ENCODE data around the gene MS4A18.

MS4A18 gene

DNA sequence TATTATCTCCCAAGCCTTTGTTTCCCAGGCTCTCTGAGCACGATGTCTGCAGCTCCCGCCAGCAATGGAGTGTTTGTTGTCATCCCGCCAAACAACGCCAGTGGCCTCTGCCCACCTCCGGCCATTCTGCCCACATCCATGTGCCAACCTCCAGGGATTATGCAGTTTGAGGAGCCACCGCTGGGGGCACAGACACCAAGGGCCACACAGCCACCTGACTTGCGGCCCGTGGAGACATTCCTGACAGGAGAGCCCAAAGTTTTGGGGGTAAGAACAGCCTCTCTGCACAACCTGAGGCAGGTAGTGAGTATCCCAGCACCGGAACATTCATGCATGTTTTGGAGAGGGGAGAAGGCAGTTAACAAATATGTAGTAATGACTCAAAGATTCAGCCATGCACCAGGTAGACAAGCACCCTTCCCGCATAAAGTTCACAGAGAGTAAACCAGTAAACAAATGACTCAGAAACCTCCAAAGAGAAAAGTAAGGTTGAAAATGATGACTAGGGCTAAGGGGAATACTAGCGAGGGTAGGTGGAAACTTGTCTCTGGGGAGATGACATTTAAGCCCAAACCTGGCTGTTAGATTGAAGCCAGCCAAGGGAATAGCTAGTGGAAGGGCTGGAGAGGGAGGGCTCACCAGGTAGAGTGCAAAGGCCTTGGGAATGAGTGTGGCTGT, 39.3 kb downstream of the MS4A18 start:
- no peak for DNase-seq (ENCODE audit: low read depth, low spot score)
- no peak overlapping the region for H3K27ac ChIP-seq

DNA sequence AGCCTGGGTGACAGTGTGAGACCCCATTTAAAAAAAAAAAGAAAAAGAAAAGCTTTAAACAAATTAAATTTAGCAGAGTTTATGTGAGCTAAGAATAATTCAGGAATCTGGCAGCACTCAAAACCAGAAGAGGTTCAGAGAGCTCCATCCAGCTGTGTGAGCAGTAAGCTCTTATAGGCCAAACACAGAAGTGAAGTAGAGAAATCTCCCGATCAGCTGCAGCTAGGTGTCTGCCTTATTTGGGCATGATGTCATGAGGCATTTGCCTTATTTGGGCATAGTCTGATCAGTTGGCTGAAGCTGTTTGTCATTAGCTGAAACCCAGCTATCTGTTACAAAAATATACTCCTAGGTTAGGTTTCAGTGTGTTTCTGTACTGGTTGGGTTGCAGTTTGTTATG, 40.4 kb downstream of the MS4A18 start:
- DNase-seq (ENCODE audit: low read depth, low spot score), result no peak
- no peak overlapping the region for H3K27ac ChIP-seq

DNA sequence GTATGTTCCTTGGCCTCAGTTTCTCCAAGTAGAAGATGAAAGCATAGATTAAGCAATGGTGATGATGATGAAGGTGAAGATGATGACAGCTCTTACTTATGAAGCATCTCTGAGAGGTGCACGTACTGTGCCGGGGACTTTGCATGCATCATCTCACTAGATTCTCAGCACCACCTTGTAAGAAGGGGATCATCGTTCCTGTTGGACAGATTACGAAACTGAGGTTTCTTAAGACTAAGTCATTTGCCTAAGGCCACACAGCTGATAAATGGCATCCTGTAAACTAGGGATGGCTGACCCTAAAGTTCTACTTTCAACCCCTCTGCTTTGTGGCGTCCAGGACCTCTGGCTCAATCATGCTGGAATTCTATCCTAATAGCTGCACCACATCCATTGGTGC, 40.8 kb downstream of the MS4A18 start:
- no peak overlapping the region for H3K27ac ChIP-seq
- DNase-seq (ENCODE audit: low read depth, low spot score), result no peak

DNA sequence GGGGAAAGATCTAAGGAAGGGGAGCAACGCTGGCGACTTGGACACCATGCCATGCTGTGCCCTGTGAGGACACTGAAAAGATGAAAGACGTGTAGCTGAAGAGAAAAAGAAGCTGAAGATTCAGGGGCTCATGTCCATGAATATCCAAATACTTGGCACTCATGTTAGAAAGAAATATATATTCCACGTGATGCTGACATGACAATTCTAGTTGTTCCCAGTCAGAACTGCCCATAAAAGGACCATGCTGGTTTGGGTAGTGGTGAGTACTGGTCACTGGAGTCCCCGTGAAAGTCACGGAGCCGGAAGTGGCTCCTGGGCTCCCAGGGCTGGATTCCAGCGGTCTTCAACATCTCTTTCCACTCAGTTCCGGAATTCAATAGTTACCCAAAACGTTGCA, 42.0 kb downstream of the MS4A18 start:
- DNase-seq (ENCODE audit: low read depth, low spot score), result no peak

GRCh38 chr11:60767388-60767811, 42.9 kb downstream of the MS4A18 start:
- no peak overlapping the region for H3K27ac ChIP-seq
- DNase-seq (ENCODE audit: low read depth, low spot score), result no peak

More for the DNA sequence above, 42.0 kb downstream of the MS4A18 start:
- H3K27ac ChIP-seq, result no peak overlapping the region

DNA sequence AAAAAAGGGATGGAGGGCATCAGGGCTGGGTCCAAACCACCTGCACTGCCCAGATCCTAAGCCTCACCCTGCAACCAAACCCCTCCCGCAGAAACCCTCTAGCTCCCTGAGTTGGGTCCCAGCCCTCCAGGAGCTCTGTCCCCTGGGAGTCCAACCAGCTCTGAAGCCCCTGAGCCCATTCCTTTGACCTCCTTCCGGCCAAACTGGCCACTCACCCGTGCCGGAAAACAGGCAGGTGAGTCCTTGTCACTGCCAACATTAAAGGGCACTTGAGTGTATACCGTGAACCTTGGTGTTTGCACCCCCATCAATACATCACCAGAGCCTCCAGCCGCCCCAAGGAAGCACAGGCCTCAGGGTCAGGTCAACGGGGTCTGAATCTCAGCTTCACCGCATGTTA, 43.7 kb downstream of the MS4A18 start:
- no peak for DNase-seq (ENCODE audit: low read depth, low spot score)
- H3K27ac ChIP-seq, result no peak overlapping the region

GRCh38 chr11:60769273-60769672, 44.8 kb downstream of the MS4A18 start:
- H3K27ac ChIP-seq, result no peak overlapping the region
- peak; percentile 27 for DNase-seq (ENCODE audit: low read depth, low spot score)

GRCh38 chr11:60769811-60770210, 45.3 kb downstream of the MS4A18 start:
- no peak overlapping the region for H3K27ac ChIP-seq
- no peak for DNase-seq (ENCODE audit: low read depth, low spot score)

GRCh38 chr11:60771146-60771545, 46.6 kb downstream of the MS4A18 start:
- no peak for DNase-seq (ENCODE audit: low read depth, low spot score)
- no peak overlapping the region for H3K27ac ChIP-seq

DNA sequence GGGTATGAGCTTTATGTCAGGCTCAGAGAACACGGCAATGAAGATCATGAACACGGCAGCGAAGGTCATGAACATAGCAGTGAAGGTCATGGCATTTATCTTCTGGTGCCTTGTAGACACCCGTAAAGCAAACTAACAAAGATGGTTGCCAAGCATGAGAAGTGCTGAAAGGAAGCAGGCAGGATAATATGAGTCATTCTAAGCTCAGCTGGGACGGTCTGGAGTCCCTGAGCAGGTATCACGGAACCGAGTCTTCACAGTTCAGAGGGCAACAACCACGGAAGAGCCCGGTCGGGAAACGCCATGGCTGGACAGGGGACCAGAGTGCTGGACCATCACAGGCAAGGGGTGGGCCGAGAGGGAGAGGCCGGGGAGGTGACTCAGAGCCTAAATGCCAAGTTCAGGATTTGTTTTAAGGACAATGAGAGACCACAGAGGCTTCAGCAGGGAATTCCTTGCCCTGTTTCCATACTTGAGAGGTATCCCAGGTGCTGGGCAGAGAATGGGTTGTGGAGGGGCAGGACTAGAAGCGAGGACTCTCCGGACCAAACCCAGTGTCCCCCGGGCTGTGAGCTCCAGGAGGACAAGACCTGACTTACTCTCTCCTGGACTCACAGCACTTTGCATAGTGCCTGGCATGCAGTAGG, 47.5 kb downstream of the MS4A18 start:
- no peak overlapping the region for H3K27ac ChIP-seq
- DNase-seq (ENCODE audit: low read depth, low spot score), result no peak

GRCh38 chr11:60772666-60773065, 48.1 kb downstream of the MS4A18 start:
- no peak overlapping the region for H3K27ac ChIP-seq
- DNase-seq (ENCODE audit: low read depth, low spot score), result no peak

DNA sequence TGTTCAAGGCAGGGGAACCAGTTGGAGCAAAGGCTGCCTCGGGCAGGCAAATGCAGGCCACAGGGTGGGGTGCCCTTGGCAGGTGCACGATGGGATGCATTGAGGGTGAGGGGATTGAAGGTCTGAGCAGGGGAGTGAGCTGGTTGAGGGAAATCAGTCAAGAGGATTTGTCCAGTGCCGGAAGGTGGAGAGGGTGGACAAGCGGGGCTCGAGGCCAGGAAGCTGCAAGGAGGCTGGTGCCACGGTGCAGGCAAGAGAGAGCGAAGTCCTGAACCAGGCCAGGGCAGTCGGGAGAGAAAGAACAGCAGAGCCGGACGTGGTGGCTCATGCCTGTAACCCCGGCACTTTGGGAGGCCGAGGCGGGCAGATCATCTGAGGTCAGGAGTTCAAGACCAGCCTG, 50.2 kb downstream of the MS4A18 start:
- no peak overlapping the region for H3K27ac ChIP-seq
- no peak for DNase-seq (ENCODE audit: low read depth, low spot score)

DNA sequence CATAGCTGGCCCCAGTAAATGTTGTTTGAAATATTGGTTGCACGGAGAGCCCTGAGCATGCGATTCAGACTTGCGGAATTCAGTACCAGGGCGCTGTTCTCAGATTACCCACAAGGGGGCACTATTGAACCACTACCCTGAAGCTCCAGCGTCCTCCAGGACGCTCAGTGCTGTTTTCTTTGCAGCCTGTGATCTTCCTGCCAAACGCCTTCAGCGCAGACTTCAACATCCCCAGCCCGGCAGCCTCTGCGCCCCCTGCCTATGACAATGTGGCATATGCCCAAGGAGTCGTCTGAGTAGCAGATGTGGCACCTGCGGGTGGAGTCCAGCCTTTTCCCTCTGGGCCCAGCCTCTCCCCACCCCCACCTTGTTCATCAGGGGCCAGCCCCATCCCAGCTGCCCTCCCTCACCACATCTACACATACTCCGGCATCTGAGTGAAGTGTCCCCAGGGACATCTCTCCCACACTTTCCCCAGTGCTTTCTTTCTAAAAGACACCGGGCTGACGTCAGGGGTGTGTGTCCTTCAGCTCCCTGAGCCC, 51.0 kb downstream of the MS4A18 start:
- no peak overlapping the region for H3K27ac ChIP-seq
- peak; percentile 43 for DNase-seq (ENCODE audit: low read depth, low spot score)

GRCh38 chr11:60776167-60776566, 51.6 kb downstream of the MS4A18 start:
- DNase-seq (ENCODE audit: low read depth, low spot score), result no peak
- H3K27ac ChIP-seq, result no peak overlapping the region

- H3K27ac ChIP-seq, result no peak overlapping the region
- DNase-seq (ENCODE audit: low read depth, low spot score), result no peak
These were observed 52.6 kb downstream of the MS4A18 start for GRCh38 chr11:60777106-60777505.

DNA sequence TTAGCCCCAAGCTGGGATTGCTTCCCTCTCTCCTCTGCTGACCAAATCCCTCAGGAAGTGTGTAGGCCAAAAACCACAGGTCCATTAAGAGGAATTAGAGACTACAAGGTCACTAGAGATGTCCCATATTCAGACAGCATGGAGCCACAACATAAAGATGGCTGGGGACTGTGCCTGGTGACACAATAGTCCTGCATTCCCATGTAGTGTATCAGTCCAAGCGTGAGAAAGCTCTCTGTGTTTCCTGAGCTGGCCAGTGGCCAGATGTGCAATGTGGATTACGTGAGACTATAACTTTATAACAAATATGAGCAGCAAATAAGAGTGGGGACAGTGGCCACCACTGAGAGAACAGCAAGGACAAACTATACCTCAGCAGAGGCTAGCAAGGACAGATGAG, 53.1 kb downstream of the MS4A18 start:
- DNase-seq (ENCODE audit: low read depth, low spot score), result peak; percentile 18
- H3K27ac ChIP-seq, result no peak overlapping the region

DNA sequence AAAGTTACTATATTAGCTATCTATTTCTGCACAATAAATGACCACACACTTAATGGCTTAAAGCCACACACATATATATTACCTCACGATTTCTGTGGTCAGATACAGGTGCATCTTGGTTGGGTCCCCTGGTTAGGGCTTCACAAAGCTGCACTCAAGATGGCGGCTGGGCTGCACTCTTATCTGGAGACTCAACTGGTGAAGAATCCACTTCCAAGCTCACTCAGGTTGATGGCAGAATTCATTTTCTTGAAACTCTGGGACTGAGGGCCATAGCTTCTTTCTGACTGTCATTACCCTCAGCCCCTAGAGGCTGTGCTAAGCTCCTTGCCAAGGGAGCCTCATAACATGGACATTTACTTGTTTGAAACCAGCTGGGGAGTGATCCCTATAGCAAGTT, 55.5 kb downstream of the MS4A18 start:
- DNase-seq (ENCODE audit: low read depth, low spot score), result no peak
- H3K27ac ChIP-seq, result no peak overlapping the region

GRCh38 chr11:60780774-60781173, 56.3 kb downstream of the MS4A18 start:
- DNase-seq (ENCODE audit: low read depth, low spot score), result no peak

GRCh38 chr11:60781286-60781980, 56.9 kb downstream of the MS4A18 start:
- no peak for DNase-seq (ENCODE audit: low read depth, low spot score)
- H3K27ac ChIP-seq, result no peak overlapping the region

More at GRCh38 chr11:60780774-60781173, 56.3 kb downstream of the MS4A18 start:
- H3K27ac ChIP-seq, result no peak overlapping the region

DNA sequence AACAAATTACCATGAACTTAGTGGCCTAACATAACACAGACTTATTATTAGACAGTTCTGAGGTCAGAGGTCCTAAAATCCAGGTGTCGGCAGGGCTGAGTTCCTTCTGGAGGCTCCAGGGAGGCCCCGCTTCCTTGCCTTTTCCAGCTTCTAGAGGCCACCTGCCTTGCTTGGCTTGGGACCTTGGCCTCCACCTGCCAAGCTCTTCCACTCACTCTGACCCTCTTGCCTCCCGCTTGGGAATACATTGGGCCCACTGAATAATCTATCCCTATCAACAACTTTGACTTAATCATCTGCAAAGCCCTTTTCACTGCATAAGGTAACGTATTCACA, 57.4 kb downstream of the MS4A18 start:
- no peak overlapping the region for H3K27ac ChIP-seq

GRCh38 chr11:60782393-60783140, 58.0 kb downstream of the MS4A18 start:
- DNase-seq (ENCODE audit: low read depth, low spot score), result no peak
- no peak overlapping the region for H3K27ac ChIP-seq

More for the DNA sequence above, 57.4 kb downstream of the MS4A18 start:
- DNase-seq (ENCODE audit: low read depth, low spot score), result no peak
